GM12801 (cell line): ENCODE results near the gene CCDC60.

Source experiments
- TF ChIP-seq, protein P1 (sequence below): IDR thresholded peaks from one replicate; pipeline ENCODE4 v1.5.1; 2011; ENCODE audit warnings: control low read depth; ENCODE audit not compliant: insufficient read length; ENCODE audit errors: extremely low read depth

CCDC60 gene, protein sequence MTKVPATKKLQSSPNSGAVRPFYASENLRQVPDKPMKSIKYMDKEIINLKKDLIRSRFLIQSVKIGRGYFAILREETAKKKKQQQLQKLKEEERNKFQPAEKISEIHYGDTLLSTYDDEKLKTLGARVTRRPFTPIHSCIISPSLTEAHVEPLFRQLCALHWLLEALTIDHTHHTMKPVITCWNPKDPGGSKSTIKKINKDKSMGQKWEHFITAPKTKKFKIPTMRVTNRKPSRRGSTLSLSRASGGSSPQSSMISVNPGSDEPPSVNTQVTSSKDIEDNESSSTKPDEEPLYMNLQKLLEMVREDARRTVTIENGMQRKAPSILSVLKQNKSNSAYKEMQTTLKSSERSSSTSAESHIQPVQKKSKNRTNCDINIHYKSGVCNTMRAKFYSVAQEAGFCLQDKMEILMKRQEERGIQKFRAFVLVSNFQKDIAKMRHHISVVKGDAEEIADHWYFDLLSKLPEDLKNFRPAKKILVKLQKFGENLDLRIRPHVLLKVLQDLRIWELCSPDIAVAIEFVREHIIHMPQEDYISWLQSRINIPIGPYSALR

DNA sequence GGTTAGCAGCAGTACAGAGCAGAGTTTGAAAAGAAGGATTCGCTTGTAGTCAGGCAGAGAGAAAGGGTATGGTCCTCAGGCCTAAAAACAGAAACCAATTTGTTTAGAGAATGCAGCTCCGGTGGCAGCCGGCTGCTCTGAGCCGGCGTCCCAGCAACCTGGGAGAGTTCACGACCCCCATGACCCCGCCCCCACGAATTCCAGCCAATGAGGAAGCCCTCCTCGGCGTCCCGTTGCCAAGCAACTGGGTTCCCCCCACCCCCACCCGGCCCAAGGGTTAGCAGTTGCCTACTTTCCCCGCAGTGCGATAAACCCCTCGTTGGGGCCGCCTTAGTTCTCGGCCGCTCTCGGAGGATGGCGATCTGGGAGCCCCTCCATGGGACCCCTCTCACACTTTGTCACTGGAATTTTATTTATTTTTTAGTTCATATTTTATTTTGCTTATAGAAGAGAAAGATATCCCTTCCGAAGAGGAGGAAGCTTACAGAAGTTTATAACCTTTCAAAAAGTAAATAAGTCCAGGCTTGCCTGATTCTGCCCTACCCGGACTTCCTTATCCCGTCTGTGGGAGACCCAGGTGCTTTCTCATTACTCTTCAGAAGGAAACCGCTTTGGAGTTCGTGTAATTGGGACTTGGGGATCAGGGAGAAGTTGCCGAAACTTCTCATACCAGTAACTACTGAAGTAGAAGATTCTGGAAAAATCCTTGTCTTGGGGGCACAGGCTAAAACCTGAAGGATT lies at the start of gene CCDC60:
CCDC60 (plus strand) TSS at position 300 of the 741 bp plus-strand sequence. CDS start 448 bp downstream, outside the sequence.
- TF ChIP-seq, protein P1, sequence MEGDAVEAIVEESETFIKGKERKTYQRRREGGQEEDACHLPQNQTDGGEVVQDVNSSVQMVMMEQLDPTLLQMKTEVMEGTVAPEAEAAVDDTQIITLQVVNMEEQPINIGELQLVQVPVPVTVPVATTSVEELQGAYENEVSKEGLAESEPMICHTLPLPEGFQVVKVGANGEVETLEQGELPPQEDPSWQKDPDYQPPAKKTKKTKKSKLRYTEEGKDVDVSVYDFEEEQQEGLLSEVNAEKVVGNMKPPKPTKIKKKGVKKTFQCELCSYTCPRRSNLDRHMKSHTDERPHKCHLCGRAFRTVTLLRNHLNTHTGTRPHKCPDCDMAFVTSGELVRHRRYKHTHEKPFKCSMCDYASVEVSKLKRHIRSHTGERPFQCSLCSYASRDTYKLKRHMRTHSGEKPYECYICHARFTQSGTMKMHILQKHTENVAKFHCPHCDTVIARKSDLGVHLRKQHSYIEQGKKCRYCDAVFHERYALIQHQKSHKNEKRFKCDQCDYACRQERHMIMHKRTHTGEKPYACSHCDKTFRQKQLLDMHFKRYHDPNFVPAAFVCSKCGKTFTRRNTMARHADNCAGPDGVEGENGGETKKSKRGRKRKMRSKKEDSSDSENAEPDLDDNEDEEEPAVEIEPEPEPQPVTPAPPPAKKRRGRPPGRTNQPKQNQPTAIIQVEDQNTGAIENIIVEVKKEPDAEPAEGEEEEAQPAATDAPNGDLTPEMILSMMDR = no peak

DNA sequence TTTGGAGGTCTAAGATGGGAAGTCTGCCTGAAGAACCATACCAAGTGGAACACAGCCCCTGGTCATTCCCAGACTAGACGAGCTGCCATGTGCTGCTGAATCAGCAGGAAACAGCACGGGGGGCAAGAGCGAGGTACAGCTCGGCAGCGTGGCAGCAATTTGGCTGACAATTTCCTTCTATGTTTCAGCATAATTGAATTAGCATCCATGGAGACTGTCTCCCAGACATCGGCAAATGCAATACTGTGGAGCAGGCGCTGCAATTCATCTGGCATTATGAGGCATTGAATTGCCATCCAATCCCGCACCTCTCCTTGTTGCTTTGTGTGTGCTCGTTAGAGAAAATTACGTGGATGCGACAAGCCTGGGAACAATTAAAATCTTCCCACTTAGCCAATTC lies 46.0 kb upstream of the CCDC60 start:
- TF ChIP-seq, protein P1 = no peak

DNA sequence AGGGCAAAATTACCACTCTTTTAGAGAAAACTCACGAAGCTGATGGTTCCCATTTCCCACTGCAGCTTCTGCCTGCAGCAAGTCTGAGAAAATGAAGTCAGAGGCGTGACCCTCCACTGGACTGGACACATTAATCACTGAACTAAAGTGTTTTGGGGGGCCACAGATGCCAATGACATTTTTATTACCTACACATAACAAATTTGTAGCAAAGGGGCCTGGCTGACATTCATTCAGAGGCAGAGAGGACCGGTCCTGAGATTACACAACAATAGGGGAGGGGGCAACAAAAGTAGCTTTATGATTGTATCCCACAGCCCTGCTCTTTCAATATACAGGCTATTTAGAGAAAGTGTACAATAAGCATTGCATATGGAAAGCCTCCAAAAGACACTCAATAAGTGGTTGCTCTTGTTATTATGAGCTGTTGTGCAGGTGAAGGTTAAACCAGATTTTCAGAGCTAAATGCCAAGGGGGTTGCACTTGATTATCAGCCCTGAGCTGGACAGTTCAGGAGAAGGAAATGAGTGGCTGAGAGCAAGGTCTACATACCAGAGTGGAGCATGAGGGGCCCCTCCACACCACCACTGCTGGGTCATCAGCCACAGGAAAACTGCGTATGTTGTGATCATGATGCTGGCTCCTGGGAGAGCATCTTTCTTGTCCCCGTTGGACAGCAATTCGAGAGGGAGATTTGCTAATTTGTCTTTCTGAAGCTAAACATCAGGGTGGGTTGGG lies 41.5 kb upstream of the CCDC60 start:
- TF ChIP-seq, protein P1 = no peak

DNA sequence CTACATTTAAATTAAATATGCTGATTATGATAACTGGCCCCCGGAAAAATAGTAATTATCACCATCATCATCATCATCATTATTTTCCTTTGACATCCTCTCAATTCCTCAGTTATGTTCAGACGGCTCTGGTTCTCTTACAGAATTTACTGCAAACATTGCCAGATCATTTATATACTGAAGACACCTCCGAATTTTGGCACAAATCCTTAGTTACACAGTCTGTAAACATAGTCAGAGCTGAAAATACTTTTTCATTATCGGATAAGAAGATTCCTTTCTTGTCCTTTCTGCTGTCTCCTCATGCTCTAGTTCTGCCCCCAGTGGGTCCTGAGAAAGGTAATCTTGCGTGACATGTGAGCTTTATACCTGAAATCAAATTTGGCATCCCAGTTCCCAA lies 40.3 kb upstream of the CCDC60 start:
- TF ChIP-seq, protein P1 = no peak

DNA sequence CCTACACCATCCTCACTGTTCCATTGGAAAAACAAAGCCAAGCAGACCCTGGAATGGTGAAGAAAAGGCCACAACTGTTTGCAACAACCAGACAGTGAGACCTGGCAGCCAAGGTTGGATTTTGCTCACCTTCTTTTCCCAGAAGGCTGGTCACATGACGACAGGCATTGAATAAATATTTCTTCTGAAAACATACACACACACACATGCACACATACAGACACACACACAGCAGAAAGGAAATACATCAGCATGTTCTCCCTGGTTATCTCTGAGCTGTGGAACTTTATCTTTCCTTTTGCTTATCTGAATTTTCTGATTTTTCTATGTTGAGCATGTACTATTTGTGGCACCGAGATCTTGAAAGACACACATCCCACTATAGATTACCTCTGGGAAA lies 38.0 kb upstream of the CCDC60 start:
- TF ChIP-seq, protein P1 = no peak

DNA sequence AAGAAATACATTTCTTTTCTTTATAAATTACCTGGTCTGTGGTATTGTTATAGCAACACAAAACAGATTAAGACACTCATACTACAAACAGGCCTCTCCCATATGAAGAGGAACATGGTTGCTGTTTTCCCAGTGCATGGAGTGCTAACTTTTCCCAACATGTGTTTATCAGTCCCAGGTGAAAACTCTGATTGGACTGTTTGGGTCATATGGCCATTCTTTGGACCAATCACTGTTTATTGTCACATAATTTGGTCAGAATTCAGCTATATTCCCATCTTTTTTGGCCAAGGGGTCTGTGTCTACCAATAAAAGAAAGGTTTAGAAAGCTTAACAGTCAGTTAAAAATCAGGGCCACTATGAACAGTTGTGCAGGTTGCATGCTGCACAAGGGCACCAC lies 35.4 kb upstream of the CCDC60 start:
- TF ChIP-seq, protein P1 = no peak

DNA sequence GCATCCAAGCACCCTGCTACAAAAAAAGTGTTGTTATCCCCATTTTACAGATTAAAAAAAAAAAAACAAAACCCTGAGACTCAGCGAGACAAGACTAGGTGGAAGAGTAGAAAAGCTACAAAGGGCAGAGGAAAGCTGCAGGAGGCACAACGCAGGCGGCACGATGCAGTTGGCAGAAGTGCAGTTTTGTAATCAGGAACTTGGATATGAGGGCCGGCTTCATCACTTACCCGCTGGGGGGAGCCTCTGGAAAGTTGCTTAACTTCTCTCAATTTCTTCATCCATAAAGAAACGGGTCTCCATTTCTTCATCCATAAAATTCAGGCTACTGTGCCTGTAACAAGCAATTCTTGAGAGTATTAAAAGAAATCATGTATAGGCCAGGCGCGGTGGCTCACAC lies 33.1 kb upstream of the CCDC60 start:
- TF ChIP-seq, protein P1 = no peak
